Measurements from ENCODE around the gene PNLIPRP1.

PNLIPRP1 gene

DNA sequence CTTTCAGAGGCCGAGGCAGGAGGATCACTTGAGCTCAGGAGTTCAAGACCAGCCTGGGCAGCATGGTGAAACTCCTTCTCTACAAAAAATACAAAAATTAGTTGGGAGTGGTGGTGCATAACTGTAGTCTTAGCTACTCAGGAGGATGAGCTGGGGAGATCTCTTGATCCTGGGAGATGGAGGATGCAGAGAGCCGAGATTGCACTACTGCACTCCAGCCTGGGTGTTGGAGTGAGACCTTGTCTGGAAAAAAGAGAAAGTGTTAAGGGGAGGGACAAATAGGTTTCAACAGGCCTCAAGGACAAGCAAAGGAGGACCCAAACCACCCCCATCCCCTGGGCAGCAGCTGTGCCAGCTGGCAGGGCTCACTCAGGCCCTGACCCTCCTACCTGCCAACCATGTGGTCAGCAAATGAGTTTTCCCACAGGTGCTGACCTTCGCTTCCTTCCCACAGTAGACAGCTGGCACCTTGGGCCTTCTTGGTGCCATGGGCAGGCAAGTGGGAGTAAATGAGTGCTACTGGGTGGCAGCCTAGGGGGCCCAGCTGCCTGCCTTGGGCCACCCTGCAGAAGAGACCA lies 24.5 kb downstream of the PNLIPRP1 start:
- no peak for DNase-seq (ENCODE audit: extremely low read depth, low read depth)
- TF ChIP-seq, protein P1, sequence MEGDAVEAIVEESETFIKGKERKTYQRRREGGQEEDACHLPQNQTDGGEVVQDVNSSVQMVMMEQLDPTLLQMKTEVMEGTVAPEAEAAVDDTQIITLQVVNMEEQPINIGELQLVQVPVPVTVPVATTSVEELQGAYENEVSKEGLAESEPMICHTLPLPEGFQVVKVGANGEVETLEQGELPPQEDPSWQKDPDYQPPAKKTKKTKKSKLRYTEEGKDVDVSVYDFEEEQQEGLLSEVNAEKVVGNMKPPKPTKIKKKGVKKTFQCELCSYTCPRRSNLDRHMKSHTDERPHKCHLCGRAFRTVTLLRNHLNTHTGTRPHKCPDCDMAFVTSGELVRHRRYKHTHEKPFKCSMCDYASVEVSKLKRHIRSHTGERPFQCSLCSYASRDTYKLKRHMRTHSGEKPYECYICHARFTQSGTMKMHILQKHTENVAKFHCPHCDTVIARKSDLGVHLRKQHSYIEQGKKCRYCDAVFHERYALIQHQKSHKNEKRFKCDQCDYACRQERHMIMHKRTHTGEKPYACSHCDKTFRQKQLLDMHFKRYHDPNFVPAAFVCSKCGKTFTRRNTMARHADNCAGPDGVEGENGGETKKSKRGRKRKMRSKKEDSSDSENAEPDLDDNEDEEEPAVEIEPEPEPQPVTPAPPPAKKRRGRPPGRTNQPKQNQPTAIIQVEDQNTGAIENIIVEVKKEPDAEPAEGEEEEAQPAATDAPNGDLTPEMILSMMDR (IDR thresholded peaks at IDR 0.05; ENCODE audit: low read depth, low read length, missing control alignments) = no peak
- no peak overlapping the region for H3K4me3 ChIP-seq (replicated peaks; ENCODE audit: low read depth, low read length)

DNA sequence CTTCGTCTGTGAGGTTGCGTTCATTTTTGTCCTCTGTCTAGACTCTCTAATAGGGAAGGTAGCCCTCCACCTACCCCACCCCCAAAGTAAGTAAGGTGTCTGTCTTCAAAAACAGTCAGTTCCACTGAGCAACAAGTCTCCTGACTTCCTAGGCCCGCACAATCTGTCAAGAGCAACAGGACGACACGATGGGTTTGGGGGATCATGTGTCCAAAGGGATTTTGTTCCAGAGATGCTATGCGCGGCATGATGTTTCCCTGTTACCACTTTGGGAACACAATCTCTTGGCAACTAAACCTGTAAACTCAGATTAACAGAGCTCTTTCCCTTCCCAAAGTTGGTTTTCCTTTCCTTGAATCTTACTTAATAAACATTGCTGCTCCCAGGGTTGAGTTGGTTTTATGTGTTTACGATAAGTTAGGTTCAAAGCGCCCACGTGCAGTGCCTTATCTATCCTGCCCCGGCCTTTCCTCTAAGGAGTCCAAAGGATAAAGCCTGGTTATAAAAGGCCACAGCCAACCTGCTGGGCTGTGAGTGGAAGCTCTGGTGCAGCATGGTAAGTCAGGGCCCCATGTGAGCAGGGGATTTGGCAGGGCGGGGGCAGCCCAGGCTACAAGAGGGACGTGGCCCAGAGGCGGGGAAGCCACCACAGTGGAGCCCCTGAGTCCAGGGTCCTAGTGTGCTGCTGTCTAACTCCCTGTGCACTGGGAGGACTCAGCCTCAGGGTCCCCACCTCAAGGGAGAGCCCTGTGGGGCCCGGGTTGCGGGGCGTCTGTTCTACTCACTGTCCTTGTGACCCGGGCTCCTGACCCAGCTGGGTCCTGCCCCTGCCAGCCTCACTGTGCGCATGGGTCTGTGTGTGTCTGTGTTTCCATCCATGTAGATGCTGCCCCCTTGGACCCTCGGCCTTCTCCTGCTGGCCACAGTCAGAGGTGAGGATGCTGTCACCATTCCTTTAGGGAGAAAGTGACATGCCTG lies 30.0 kb downstream of the PNLIPRP1 start, which contains the start of gene PNLIPRP2:
PNLIPRP2 (plus strand) TSS at position 531 of the 978 bp plus-strand sequence.
- no peak within 1 kb of the TSS for H3K4me3 ChIP-seq (replicated peaks; ENCODE audit: low read depth, low read length)
- no peak for DNase-seq (ENCODE audit: extremely low read depth, low read depth)
- TF ChIP-seq, protein P1 (IDR thresholded peaks at IDR 0.05; ENCODE audit: low read depth, low read length, missing control alignments) = no peak

DNA sequence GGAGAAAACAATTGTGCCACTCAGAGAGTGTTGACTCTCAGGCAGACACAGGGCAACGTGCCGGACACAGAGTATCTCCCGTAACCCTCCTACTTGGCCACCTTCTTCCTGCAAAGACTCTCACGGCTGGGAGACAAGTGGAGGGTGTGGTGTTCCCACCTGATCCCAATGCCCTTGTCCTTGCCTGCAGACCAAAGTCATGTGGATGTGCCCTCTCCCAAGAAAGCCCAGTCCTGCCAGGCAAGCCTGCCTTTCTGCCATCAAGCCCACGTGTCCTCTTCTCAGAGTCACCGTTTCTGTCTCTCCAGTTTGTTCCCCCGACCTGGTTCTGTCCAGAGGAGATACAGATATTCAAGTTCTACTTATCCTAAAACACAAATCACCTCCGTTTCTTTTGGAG lies 30.7 kb downstream of the PNLIPRP1 start:
- TF ChIP-seq, protein P1 (IDR thresholded peaks at IDR 0.05; ENCODE audit: low read depth, low read length, missing control alignments) = no peak
- no peak overlapping the region for H3K4me3 ChIP-seq (replicated peaks; ENCODE audit: low read depth, low read length)
- no peak for DNase-seq (ENCODE audit: extremely low read depth, low read depth)

DNA sequence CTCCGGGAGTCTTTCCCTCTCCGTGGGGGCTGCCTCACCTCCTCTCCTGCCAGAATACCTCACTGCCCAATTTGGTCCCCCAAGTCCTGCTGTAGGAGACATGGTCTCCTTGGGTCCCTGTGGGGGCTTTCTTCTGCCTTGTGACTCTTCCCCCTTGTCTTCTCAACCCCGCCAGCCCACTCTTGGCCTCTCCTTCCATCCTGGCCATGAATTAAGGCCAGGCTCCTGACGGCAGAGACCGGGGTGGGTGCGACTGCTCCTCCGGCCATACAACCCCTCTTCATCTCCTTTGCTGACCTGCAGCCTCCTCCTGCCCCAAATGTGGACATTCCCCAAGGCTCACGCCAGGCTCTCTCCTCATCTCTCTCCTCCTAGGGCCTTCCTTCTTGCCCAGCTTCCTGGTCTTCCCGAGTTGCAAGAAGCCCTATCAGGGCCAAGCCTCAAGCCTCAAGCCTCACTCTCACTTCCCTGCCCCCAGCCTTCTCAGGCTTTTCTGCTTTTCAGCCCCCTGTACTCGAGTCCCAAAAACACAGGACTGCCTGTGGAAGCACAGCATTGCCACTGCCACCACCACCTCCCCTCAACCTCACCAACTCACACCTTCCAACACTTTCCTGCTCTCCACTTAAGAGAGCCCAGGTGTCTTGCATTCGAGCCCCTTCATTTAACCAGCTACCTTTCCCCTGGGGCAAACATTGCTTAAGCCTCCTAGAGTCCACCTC lies 31.3 kb downstream of the PNLIPRP1 start:
- TF ChIP-seq, protein P1 (IDR thresholded peaks at IDR 0.05; ENCODE audit: low read depth, low read length, missing control alignments) = no peak
- no peak for DNase-seq (ENCODE audit: extremely low read depth, low read depth)
- H3K4me3 ChIP-seq (replicated peaks; ENCODE audit: low read depth, low read length) = no peak overlapping the region

DNA sequence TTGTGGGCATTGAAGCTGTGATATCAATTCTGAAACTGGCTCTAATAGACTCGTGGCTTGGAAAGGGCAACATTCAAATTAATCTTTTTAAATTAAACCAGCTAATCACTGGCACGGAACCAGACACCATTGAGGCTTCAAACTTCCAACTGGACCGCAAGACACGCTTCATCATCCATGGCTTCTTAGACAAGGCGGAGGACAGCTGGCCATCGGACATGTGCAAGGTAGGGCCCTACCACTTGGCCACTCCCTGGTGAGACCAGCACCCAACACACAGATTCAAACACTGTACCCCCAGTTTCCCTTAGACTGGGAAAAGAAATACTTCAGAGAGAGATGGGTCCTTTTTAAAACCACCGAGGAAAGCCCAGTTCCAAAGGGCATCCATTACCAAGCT lies 35.1 kb downstream of the PNLIPRP1 start:
- no peak overlapping the region for H3K4me3 ChIP-seq (replicated peaks; ENCODE audit: low read depth, low read length)
- TF ChIP-seq, protein P1 (IDR thresholded peaks at IDR 0.05; ENCODE audit: low read depth, low read length, missing control alignments) = no peak
- DNase-seq (ENCODE audit: extremely low read depth, low read depth) = no peak

DNA sequence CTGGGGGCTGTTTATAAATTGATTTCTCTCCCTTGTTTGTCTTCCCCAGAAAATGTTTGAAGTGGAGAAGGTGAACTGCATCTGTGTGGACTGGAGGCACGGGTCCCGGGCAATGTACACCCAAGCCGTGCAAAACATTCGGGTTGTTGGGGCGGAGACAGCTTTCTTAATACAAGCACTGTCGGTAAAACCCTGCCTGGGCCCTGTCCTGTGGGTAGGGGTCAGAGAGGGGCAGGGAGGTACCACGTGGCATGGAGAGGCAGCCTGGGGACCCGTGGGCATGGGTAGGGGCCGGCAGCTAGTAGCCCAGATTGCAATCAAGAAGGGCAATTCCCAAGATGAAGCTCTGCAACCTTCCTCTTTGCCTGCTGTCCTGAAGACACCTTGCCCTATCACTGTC lies 36.1 kb downstream of the PNLIPRP1 start:
- DNase-seq (ENCODE audit: extremely low read depth, low read depth) = no peak
- TF ChIP-seq, protein P1 (IDR thresholded peaks at IDR 0.05; ENCODE audit: low read depth, low read length, missing control alignments) = no peak
- no peak overlapping the region for H3K4me3 ChIP-seq (replicated peaks; ENCODE audit: low read depth, low read length)

All from HFF-Myc (cell line).